A549 treated with ZK216348 at 1 μM for 4 hours (cell line): Measurements from ENCODE around the gene ATP5ME. TPM values are rescaled to one million over a fixed set of nuclear protein-coding genes. Genes with fewer than 3 reads are reported as not detected.

Experiments used
- total RNA-seq: library from RNA; stranded (reverse); fragments of 200-300 nt; extraction: Qiagen RNA extraction; gene quantifications from 5 replicates; pipeline ENCODE4 v1.2.3, GENCODE V29; 2022; ENCODE audit warnings: low read depth

Gene ATP5ME, protein sequence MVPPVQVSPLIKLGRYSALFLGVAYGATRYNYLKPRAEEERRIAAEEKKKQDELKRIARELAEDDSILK
- total RNA-seq = 350 to 488 TPM (median 399 TPM) in 5 replicates

GRCh38 chr4:674172-675035 lies at the start of gene ATP5ME, which contains the start of gene MYL5:
Gene ATP5ME (minus strand): TSS chr4:674276. CDS start chr4:674247, 29 bp downstream.
Gene MYL5 (plus strand): TSS chr4:674542. CDS start chr4:678027, 3,485 bp downstream.

GRCh38 chr4:705278-706082 lies 31.4 kb upstream of the ATP5ME start, which contains the start of gene PCGF3:
Gene PCGF3 (plus strand): TSS chr4:705832. CDS start chr4:733681, 27,849 bp downstream.

GRCh38 chr4:688854-689681 lies 15.0 kb upstream of the ATP5ME start, which contains the start of gene SLC49A3:
Gene SLC49A3 (minus strand): TSS chr4:689151. CDS start chr4:689127, 24 bp downstream.

DNA sequence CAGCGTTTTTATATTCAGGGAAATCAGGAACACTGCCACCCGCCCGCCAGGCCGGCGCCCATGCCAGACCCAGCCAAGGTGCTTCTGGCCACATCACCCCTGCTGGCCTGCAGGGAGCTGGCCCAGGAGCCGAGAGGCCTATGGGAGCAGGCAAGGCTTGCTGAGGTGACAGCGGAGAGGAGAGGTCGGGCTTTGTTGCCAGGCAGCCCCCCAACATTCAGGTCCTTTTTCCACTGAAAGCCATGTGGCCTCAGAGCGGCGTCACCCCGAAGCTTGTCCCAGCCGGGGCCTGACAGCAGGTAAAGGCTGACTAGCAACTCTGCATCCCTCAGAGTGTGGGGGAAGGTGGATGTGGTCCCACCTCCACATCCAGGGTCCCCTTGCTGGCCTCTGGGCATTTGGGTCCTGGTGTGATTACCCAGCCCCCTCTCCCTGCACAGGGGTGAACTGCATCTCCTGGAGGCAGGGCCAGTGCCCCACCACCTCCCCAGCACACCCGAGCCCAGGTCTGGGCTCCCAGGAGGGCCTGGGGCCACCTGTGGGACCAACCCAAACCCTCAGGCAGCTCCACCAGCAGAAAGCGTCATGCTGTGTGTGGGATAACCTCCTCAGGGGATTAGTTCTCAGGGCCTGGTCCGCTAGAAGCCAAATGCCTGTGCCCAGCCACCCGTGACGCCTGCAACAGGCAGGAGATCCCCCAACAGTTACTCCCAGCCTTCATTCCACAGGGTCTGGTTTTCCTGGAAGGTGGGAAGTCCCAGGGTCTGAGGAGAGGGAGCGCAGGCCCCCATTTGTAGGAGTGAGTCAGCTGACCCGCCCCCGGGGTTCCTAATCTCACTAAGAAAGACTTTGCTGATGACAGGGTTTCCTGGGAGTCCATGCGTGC lies 49.1 kb downstream of the ATP5ME start, which contains the start of gene PDE6B:
TSS of gene PDE6B (plus strand) at position 869 of the 886 bp plus-strand sequence. CDS start 54 bp downstream, outside the sequence.

Other genes starting within 250 kb of the ATP5ME start
- gene ZNF721, start 175.1 kb downstream of the ATP5ME start, total RNA-seq = 9.1 to 24.8 TPM (median 12.7 TPM) in 5 replicates
- 20.7 to 29.1 TPM (median 26.0 TPM) in 5 replicates for gene PIGG, start 175.1 kb downstream of the ATP5ME start, total RNA-seq
- gene TMEM271, start 98.0 kb downstream of the ATP5ME start, total RNA-seq = not detected in 5 replicates
- gene PDE6B, start 48.7 kb downstream of the ATP5ME start, total RNA-seq = not detected in 5 replicates
- 8.9 to 12.9 TPM (median 10.2 TPM) in 5 replicates for gene MYL5, start 266 bp upstream of the ATP5ME start, total RNA-seq
- gene SLC49A3, start 14.9 kb upstream of the ATP5ME start, total RNA-seq = 0.14 to 0.44 TPM (median 0.22 TPM) in 4 of 5 replicates, not detected in the other
- 14.2 to 21.6 TPM (median 20.3 TPM) in 5 replicates for gene PCGF3, start 31.6 kb upstream of the ATP5ME start, total RNA-seq
- 0.46 to 1.5 TPM (median 0.88 TPM) in 5 replicates for gene CPLX1, start 151.9 kb upstream of the ATP5ME start, total RNA-seq